K562 (cell line): ENCODE results near the gene IL1RAPL2. TPM values are rescaled to one million over a fixed set of nuclear protein-coding genes. Genes with fewer than 3 reads are reported as not detected.

Experiments
- ATAC-seq: fragments of 200-7000 bp; cut with Tn5 transposase; 3 replicates; pipeline ENCODE4 v1.9.1; 2020; ENCODE audit warnings: moderate library complexity
- BruUV-seq: library from RNA; stranded (reverse); fragments of 400-500 nt; replicated peaks from 2 replicates; lab custom pipeline; 2021; lab: Mats Ljungman, UMichigan
- CTCF ChIA-PET: fragments of 300-600 bp; formaldehyde crosslinking; extraction: SDS; loops from one replicate; lab custom pipeline; 2021; ENCODE audit warnings: low intra/inter-chr PET ratio; lab: Yijun Ruan, JAX
- POLR2A ChIA-PET: fragments of 300-600, 350-650 bp; sonication (Branson Sonifier 250); formaldehyde crosslinking; extraction: SDS; loops from one replicate; lab custom pipeline; 2021; ENCODE audit warnings: antibody characterized with exemption, inconsistent platforms; lab: Yijun Ruan, JAX
- DNase-seq, 4 experiments: peaks; one replicate each; pipeline versions ENCODE4 v3.0.0 to v3.0.0-alpha.2; 2011 to 2018; ENCODE audit warnings: low spot score in 3 of 4, mixed read lengths in 3 of 4; ENCODE audit errors: extremely low read depth in 1 of 4
- FAIRE-seq: peaks from 2 replicates; lab custom pipeline; 2011; peaks lifted over from hg19 to GRCh38; lab: Jason Lieb, UNC
- H2AFZ ChIP-seq: 2 replicates; pipeline ENCODE4 v1.6.0; 2011; ENCODE audit warnings: low read depth, low read length, control low read depth, inconsistent platforms
- H3K27ac ChIP-seq: fragments of 200-600 bp; 3 replicates; pipeline ENCODE4 v1.8.0; 2011; ENCODE audit warnings: low read depth, mild to moderate bottlenecking, control low read depth, inconsistent platforms, low read length, moderate library complexity, mixed read lengths; ENCODE audit errors: extremely low read depth
- H3K27me3 ChIP-seq, 2 experiments: fragments of 300-600 bp in 1 of 2; 2 replicates in 1 of 2; 3 replicates in 1 of 2; pipeline versions ENCODE4 v1.6.0 to v1.8.0; 2011; ENCODE audit warnings: inconsistent platforms in 2 of 2, low read length in 2 of 2, mild to moderate bottlenecking in 1 of 2, mixed read lengths in 1 of 2, moderate library complexity in 1 of 2; ENCODE audit not compliant: control insufficient read depth in 2 of 2, insufficient read depth in 2 of 2
- H3K36me3 ChIP-seq: fragments of 300-600 bp; 3 replicates; pipeline ENCODE4 v1.8.0; 2011; ENCODE audit warnings: mild to moderate bottlenecking, low read length, inconsistent platforms; ENCODE audit not compliant: control insufficient read depth, insufficient read depth
- H3K4me1 ChIP-seq, 2 experiments: fragments of 200-600 bp in 1 of 2; replicated peaks in 1 of 2; 2 replicates in 1 of 2; 3 replicates in 1 of 2; pipeline versions ENCODE4 v1.5.1 to v1.8.0; 2011; ENCODE audit warnings: inconsistent platforms in 2 of 2, low read length in 2 of 2, mild to moderate bottlenecking in 1 of 2, mixed read lengths in 1 of 2, moderate library complexity in 1 of 2; ENCODE audit not compliant: control insufficient read depth in 2 of 2, insufficient read depth in 2 of 2
- H3K4me2 ChIP-seq: 2 replicates; pipeline ENCODE4 v1.6.1; 2011; ENCODE audit warnings: low read length, control low read depth, inconsistent platforms, mixed read lengths; ENCODE audit not compliant: insufficient read depth
- H3K4me3 ChIP-seq: fragments of 200-600 bp; sonication (generic), shearing (Covaris generic); 2 replicates; pipeline ENCODE4 v1.5.1; 2016; ENCODE audit warnings: control low read depth, inconsistent platforms
- H3K79me2 ChIP-seq: fragments of 200-600 bp; 3 replicates; pipeline ENCODE4 v1.8.0; 2011; ENCODE audit warnings: low read length, inconsistent platforms; ENCODE audit not compliant: control insufficient read depth, insufficient read depth
- H3K9ac ChIP-seq, 2 experiments: 2 replicates each; pipeline versions ENCODE4 v1.6.0 to v1.6.1; 2011; ENCODE audit warnings: low read depth in 2 of 2, low read length in 2 of 2, control low read depth in 1 of 2, inconsistent platforms in 1 of 2, mild to moderate bottlenecking in 1 of 2, mixed read lengths in 1 of 2; ENCODE audit not compliant: insufficient read depth in 1 of 2
- H3K9me1 ChIP-seq: one replicate; pipeline ENCODE4 v1.6.0; 2011; ENCODE audit warnings: inconsistent platforms, mild to moderate bottlenecking, low read length, moderate library complexity; ENCODE audit not compliant: control insufficient read depth, insufficient read depth
- H3K9me3 ChIP-seq: replicated peaks from 2 replicates; pipeline ENCODE4 v1.5.1; 2011; ENCODE audit warnings: low read depth, low read length, inconsistent platforms; ENCODE audit not compliant: control insufficient read depth, insufficient read depth
- H4K20me1 ChIP-seq: replicated peaks from 2 replicates; pipeline ENCODE4 v1.6.1; 2011; ENCODE audit warnings: low read length, inconsistent platforms, mixed read lengths; ENCODE audit not compliant: control insufficient read depth, insufficient read depth
- ARID4B ChIP-seq: sonication (generic); formaldehyde crosslinking; IDR thresholded peaks from 2 replicates; pipeline ENCODE4 v1.8.0; 2022; ENCODE audit warnings: mild to moderate bottlenecking, missing genetic modification reagents
- KHSRP ChIP-seq: fragments of 450-650 bp; IDR thresholded peaks from 2 replicates; pipeline ENCODE4 v1.6.1; 2017
- NCOA2 ChIP-seq, 2 experiments: fragments of 450-650 bp; IDR thresholded peaks; 2 replicates each; pipeline ENCODE4 v1.6.1; 2018; ENCODE audit warnings: mild to moderate bottlenecking in 2 of 2, moderate library complexity in 1 of 2; ENCODE audit not compliant: partially characterized antibody in 2 of 2
- TCF3 ChIP-seq: sonication (generic); formaldehyde crosslinking; IDR thresholded peaks from 2 replicates; pipeline ENCODE4 v1.4.0; 2020; ENCODE audit warnings: mild to moderate bottlenecking, missing genetic modification reagents
- WHSC1 ChIP-seq: IDR thresholded peaks from one replicate; pipeline ENCODE4 v1.6.1; 2012; ENCODE audit warnings: low read length, control low read depth, inconsistent platforms
- ZC3H4 ChIP-seq: sonication (generic); formaldehyde crosslinking; IDR thresholded peaks from 2 replicates; pipeline ENCODE4 v1.9.0; 2021; ENCODE audit warnings: missing genetic modification reagents, borderline replicate concordance
- ZNF253 ChIP-seq: fragments of 250-450 bp; sonication (Bioruptor Pico); conservative IDR thresholded peaks from 2 replicates; pipeline ENCODE4 v1.6.1; 2021; ENCODE audit warnings: mild to moderate bottlenecking
- ZNF311 ChIP-seq: fragments of 250-450 bp; sonication (Bioruptor Pico); IDR thresholded peaks from 2 replicates; pipeline ENCODE4 v1.4.0; 2020; ENCODE audit warnings: mild to moderate bottlenecking, moderate library complexity
- ZNF316 ChIP-seq: fragments of 450-650 bp; IDR thresholded peaks from 2 replicates; pipeline ENCODE4 v1.6.1; 2016
- ZNF324 ChIP-seq: fragments of 250-450 bp; sonication (Bioruptor Pico); IDR thresholded peaks from 2 replicates; pipeline ENCODE4 v1.4.0; 2020; ENCODE audit warnings: mild to moderate bottlenecking
- ZNF398 ChIP-seq: fragments of 250-450 bp; sonication (Bioruptor Pico); IDR thresholded peaks from 2 replicates; pipeline ENCODE4 v1.8.0; 2021; ENCODE audit warnings: moderate library complexity, mild to moderate bottlenecking, inconsistent platforms
- WGBS: fragments of 100-300 bp; shearing (Covaris generic); methylation state at CpG from one replicate; pipeline ENCODE4 v1.1.6; 2016; ENCODE audit warnings: low coverage, mixed read lengths; ENCODE audit not compliant: insufficient coverage; ENCODE audit errors: missing lambda C conversion rate; 5-methylcytosine and 5-hydroxymethylcytosine counted together
- in situ Hi-C: fragments of 300-500 bp; cut with MboI; formaldehyde crosslinking; loops from 4 replicates; pipeline ENCODE4 v1.15.0; 2018; ENCODE audit warnings: inconsistent platforms, mixed read lengths
- intact Hi-C: fragments of 100-400 bp; cut with micrococcal nuclease; formaldehyde crosslinking; loops from 2 replicates; pipeline ENCODE4 v1.14.2; 2022
- polyA plus RNA-seq, 8 experiments: library from polyadenylated mRNA; depleted of rRNA in 4 of 8; stranded (reverse) in 5 of 8; unstranded in 3 of 8; fragments of >200 nt; fragmentation: Nextera tagmentation in 2 of 8; fragmentation: Illumina TruSeq in 1 of 8; extraction: Ambion mirVana in 2 of 8; extraction: Trizol in 1 of 8; gene quantifications; 2 replicates each; pipeline versions ENCODE4 v1.2.1 to v1.2.3, GENCODE V29; 2011 to 2014; ENCODE audit warnings: inconsistent platforms in 1 of 8, missing spikeins in 1 of 8
- total RNA-seq, 7 experiments: library from RNA; depleted of rRNA in 6 of 7; stranded (reverse); fragments of >200 nt in 6 of 7; fragmentation: Illumina TruSeq in 2 of 7; extraction: Trizol in 2 of 7; gene quantifications; 2 replicates each; pipeline versions ENCODE4 v1.2.1 to v1.2.3, GENCODE V29; 2011 to 2021; ENCODE audit warnings: low replicate concordance in 1 of 7
- TF ChIP-seq, protein P1 (sequence below): fragments of 250-450 bp; sonication (Bioruptor Pico); IDR thresholded peaks from 2 replicates; pipeline ENCODE4 v1.9.0; 2021; ENCODE audit warnings: mild to moderate bottlenecking, inconsistent platforms

IL1RAPL2 gene
- total and polyA plus RNA-seq, 9 of the 15 experiments (the other 6 are each of a cell fraction or from before 2014, with no cell fraction given): not detected

DNA sequence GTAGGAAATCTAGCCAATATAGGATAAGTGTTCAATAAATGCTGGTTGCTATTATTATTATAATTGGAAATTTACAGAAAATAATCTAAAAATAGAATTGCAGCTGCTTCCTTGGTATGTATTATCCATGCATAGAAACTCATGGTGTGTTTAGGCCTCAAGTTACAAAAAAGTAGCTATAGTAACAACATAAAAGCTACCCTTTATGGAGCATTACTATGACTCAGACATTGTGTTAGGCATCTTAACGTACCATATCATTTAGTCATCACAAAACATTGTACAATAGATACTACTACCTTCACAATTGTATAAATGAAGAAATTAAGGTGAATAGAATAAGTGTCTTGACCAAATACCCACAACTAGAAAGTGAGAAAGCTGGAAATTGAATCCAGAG, 1129.5 kb downstream of the IL1RAPL2 start:
- H3K4me1 ChIP-seq: no peaks in the 10 kb centered on the region
- in situ Hi-C loops: no loop called here
- H3K27ac ChIP-seq: no peak overlapping the region
- ATAC-seq (no peak), FAIRE-seq (no peak), DNase-seq (no peak)
- ChIA-PET POLR2A (no interaction called here), CTCF (no interaction called here)
- H3K9ac ChIP-seq: no peak overlapping the region
- no peak for TF ChIP-seq ZNF316
- no peak for TF ChIP-seq KHSRP
- TF ChIP-seq ZNF311 (CRISPR knock-in tag): no peak
- no peak for TF ChIP-seq WHSC1
- TF ChIP-seq ZC3H4 (CRISPR knock-in tag): no peak
- TF ChIP-seq, protein P1, sequence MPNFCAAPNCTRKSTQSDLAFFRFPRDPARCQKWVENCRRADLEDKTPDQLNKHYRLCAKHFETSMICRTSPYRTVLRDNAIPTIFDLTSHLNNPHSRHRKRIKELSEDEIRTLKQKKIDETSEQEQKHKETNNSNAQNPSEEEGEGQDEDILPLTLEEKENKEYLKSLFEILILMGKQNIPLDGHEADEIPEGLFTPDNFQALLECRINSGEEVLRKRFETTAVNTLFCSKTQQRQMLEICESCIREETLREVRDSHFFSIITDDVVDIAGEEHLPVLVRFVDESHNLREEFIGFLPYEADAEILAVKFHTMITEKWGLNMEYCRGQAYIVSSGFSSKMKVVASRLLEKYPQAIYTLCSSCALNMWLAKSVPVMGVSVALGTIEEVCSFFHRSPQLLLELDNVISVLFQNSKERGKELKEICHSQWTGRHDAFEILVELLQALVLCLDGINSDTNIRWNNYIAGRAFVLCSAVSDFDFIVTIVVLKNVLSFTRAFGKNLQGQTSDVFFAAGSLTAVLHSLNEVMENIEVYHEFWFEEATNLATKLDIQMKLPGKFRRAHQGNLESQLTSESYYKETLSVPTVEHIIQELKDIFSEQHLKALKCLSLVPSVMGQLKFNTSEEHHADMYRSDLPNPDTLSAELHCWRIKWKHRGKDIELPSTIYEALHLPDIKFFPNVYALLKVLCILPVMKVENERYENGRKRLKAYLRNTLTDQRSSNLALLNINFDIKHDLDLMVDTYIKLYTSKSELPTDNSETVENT (CRISPR knock-in tag): no peak
- TF ChIP-seq ZNF253 (CRISPR knock-in tag): no peak
- no peak for TF ChIP-seq ZNF324 (CRISPR knock-in tag)
- TF ChIP-seq TCF3: no peak
- TF ChIP-seq NCOA2 (IDR thresholded peaks at IDR 0.05; ENCODE audit: partially characterized antibody in 2 of 2): no peak
- TF ChIP-seq ZNF398 (CRISPR knock-in tag): no peak
- TF ChIP-seq ARID4B (CRISPR knock-in tag): no peak
- H3K27me3 ChIP-seq: no peaks in the 10 kb centered on the region
- no peak overlapping the region for H2AFZ ChIP-seq
- H3K4me2 ChIP-seq: no peak overlapping the region
- no peaks in the 10 kb centered on the region for H3K9me3 ChIP-seq
- BruUV-seq: no TSS peak
- no peaks in the 10 kb centered on the region for H3K9me1 ChIP-seq
- no peaks in the 10 kb centered on the region for H3K36me3 ChIP-seq
- H3K79me2 ChIP-seq: no peaks in the 10 kb centered on the region
- H4K20me1 ChIP-seq: no peaks in the 10 kb centered on the region
- intact Hi-C loops: no loop called here
- WGBS: 0% methylated on average over 1 of the region's 1 CpG
- H3K4me3 ChIP-seq: no peak overlapping the region
